ENCODE measurements around the gene UBAC2. TPM values are rescaled to one million over a fixed set of nuclear protein-coding genes. Genes with fewer than 3 reads are reported as not detected.
"Not testable (repeated sequence)": the region's sequence is repeated elsewhere in the genome, so short reads cannot be mapped to it uniquely, and the experiment has no call there.

The UBAC2 gene
- total RNA-seq, 2 donors from 2014 or later = 39.0 to 46.1 TPM

DNA sequence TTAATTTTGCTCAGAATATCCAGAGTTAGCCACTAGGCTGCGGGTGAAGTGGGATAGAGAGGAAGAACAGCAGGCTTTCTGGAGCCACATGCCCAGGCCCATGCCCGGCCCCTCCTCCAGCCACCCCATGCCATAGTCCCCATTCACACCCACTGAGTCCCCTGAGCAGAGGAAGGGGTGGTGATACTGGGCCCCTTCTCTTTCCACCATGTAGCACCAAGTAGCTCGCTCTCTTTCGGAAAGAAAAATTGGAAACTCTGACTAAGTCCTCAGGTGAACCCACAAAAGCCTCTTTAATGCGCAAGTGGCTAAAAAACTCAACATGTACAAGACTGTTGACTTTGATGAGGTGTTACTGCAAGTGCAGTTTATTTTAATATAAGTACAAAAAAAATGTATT is 183.3 kb downstream of the UBAC2 start:
- peak overlapping the region; percentile 70 for H3K4me3 Mint-ChIP-seq
- H3K4me1 Mint-ChIP-seq = peaks cover 63% of the 10 kb centered on the region
- H3K36me3 Mint-ChIP-seq (ENCODE audit: low read depth) = peaks cover 53% of the 10 kb centered on the region
- H3K27me3 Mint-ChIP-seq = no peaks in the 10 kb centered on the region
- peak; percentile 49 for ATAC-seq (replicated peaks)
- peak overlapping the region; percentile 80 for H3K27ac Mint-ChIP-seq
- H3K9me3 Mint-ChIP-seq = no peaks in the 10 kb centered on the region

DNA sequence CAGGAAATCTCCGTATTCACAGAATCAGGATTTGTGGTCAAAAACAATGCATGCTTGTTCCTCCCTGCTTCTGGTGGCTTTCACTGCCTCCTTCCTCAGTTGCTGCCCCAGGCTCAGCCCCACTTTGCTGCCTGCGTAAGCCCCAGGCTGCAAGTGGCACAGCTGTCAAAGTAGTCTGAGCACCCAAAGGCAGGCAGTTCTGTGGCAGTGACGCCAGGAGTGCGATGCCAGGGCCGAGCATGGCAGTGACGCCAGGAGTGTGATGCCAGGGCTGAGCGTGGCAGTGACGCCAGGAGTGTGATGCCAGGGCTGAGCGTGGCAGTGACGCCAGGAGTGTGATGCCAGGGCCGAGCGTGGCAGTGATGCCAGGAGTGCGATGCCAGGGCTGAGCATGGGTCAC is 183.8 kb downstream of the UBAC2 start:
- Mint-ChIP-seq H3K27me3 (no peaks in the 10 kb centered on the region), H3K36me3 (ENCODE audit: low read depth) (peaks cover 50% of the 10 kb centered on the region), H3K9me3 (no peaks in the 10 kb centered on the region), H3K27ac (peak overlapping the region; percentile 80), H3K4me1 (peaks cover 60% of the 10 kb centered on the region), H3K4me3 (peak overlapping the region; percentile 70)
- ATAC-seq (replicated peaks) = no peak

DNA sequence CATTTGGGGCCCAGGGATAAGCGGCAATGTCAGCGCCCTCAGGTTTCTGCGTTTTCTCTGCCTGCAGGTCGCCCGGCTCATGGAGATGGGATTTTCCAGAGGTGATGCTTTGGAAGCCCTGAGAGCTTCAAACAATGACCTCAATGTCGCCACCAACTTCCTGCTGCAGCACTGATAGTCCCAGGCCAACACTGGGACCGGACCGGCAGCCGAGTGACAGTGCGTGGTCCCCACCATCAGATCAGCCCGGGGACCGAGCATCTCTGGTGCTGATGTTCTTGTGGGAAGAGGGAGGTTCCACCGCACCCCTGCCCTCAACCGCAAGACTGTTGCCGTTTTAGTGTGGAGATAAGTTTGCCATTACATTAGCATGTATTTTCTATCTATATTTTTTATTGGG is 184.5 kb downstream of the UBAC2 start:
- peaks cover 43% of the 10 kb centered on the region for H3K36me3 Mint-ChIP-seq (ENCODE audit: low read depth)
- peaks cover 53% of the 10 kb centered on the region for H3K4me1 Mint-ChIP-seq
- H3K27me3 Mint-ChIP-seq = no peaks in the 10 kb centered on the region
- no peak for ATAC-seq (replicated peaks)
- H3K4me3 Mint-ChIP-seq = peak overlapping the region; percentile 70
- no peaks in the 10 kb centered on the region for H3K9me3 Mint-ChIP-seq
- no peak overlapping the region for H3K27ac Mint-ChIP-seq

GRCh38 chr13:99385940-99386339 is 185.3 kb downstream of the UBAC2 start:
- Mint-ChIP-seq H3K4me1 (peaks cover 48% of the 10 kb centered on the region), H3K36me3 (ENCODE audit: low read depth) (peaks cover 39% of the 10 kb centered on the region), H3K27me3 (no peaks in the 10 kb centered on the region), H3K27ac (no peak overlapping the region), H3K9me3 (no peaks in the 10 kb centered on the region), H3K4me3 (peak overlapping the region; percentile 70)
- no peak for ATAC-seq (replicated peaks)

- Mint-ChIP-seq H3K36me3 (ENCODE audit: low read depth) (peaks cover 34% of the 10 kb centered on the region), H3K4me1 (peaks cover 42% of the 10 kb centered on the region)
Observed at GRCh38 chr13:99386495-99386894, 185.8 kb downstream of the UBAC2 start.

DNA sequence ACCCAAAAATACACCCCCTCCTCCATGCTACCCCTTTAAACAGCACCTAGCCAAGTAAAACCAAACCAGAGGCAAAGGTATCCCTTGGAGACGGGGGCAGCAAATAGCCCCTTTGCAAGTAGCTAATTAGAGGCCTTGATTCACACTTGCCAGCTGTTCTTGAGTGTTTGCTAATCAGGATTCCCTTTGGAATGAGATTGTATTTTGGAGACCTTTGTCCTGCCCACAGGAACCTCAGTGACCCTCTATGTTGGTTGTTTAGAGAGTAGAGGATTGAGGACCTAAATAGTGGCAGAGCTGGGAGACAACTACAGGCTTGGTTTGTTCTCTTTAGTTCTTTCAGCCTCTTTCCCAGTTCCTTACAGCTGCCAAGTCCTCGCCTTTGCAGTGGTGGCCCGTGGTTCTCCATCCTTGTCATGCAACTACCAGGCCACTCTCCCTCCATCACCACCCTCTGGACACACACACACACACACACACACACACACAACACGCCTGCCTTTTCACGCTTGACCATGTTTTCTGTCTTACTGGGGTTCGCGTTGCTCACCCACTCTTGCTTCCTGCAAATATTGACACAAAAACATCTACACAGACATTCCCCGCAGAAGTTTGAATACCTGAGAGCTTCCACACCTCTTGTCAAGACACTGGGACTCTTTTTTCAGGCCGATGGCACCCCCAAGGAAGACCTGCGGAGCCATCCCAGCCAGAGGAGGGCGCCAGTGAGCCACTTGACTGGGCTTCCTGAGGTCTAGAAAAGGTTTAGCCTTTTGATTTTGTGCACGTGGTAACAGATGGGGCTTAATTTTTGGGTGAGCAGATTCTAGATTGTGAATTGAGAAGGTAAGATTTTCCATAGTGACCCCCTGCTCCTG is 186.5 kb downstream of the UBAC2 start:
- H3K4me3 Mint-ChIP-seq = peak overlapping the region; percentile 17
- peak; percentile 54 for ATAC-seq (replicated peaks)
- H3K27ac Mint-ChIP-seq = peak overlapping the region; percentile 67
- peaks cover 34% of the 10 kb centered on the region for H3K36me3 Mint-ChIP-seq (ENCODE audit: low read depth)
- no peaks in the 10 kb centered on the region for H3K27me3 Mint-ChIP-seq
- H3K9me3 Mint-ChIP-seq = no peaks in the 10 kb centered on the region
- H3K4me1 Mint-ChIP-seq = peaks cover 36% of the 10 kb centered on the region

More at GRCh38 chr13:99386495-99386894, 185.8 kb downstream of the UBAC2 start:
- Mint-ChIP-seq H3K9me3 (no peaks in the 10 kb centered on the region), H3K27ac (no peak overlapping the region), H3K27me3 (no peaks in the 10 kb centered on the region), H3K4me3 (no peak overlapping the region)
- no peak for ATAC-seq (replicated peaks)

DNA sequence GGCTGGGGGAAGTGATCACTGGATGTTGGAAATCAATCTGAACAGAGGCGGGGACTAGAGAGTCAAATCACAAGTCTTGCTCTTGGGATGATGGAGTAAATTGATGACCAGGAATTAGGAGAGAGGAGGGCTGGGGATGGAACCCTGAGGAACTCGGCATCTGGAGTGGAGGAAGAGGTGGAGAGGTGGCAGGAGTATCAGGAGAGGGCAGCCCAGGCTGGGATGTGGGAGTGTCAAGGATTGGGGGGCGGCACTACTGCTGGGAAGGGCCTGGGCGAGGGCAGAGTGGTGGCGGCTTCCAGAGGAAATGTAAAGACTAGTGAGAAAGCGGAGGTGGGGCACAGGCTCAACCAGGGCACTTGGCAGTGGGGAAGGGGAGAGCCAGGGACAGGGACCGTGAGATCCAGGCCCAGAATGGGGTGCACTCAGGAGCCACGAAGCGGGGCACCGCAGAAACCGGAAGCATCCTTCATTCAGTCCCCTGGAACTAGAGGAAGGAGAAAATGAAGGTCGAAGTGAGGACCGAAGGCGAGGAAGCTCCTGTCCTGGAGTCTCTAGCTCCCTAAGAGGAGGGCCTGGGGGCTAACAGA is 187.8 kb downstream of the UBAC2 start:
- Mint-ChIP-seq H3K36me3 (ENCODE audit: low read depth) (peaks cover 34% of the 10 kb centered on the region), H3K27ac (peak overlapping the region; percentile 12)
- ATAC-seq (replicated peaks) = no peak

GRCh38 chr13:99389094-99389493 is 188.4 kb downstream of the UBAC2 start:
- ATAC-seq (replicated peaks); H3K4me3 Mint-ChIP-seq; H3K27me3 Mint-ChIP-seq; H3K9me3 Mint-ChIP-seq: not testable (repeated sequence)
- peaks cover 30% of the 10 kb centered on the region for H3K36me3 Mint-ChIP-seq (ENCODE audit: low read depth)
- H3K4me1 Mint-ChIP-seq = peaks cover 18% of the 10 kb centered on the region
- peak overlapping the region; percentile 28 for H3K27ac Mint-ChIP-seq

More for the DNA sequence above, 187.8 kb downstream of the UBAC2 start:
- no peaks in the 10 kb centered on the region for H3K27me3 Mint-ChIP-seq
- peaks cover 23% of the 10 kb centered on the region for H3K4me1 Mint-ChIP-seq
- no peaks in the 10 kb centered on the region for H3K9me3 Mint-ChIP-seq
- H3K4me3 Mint-ChIP-seq = no peak overlapping the region

DNA sequence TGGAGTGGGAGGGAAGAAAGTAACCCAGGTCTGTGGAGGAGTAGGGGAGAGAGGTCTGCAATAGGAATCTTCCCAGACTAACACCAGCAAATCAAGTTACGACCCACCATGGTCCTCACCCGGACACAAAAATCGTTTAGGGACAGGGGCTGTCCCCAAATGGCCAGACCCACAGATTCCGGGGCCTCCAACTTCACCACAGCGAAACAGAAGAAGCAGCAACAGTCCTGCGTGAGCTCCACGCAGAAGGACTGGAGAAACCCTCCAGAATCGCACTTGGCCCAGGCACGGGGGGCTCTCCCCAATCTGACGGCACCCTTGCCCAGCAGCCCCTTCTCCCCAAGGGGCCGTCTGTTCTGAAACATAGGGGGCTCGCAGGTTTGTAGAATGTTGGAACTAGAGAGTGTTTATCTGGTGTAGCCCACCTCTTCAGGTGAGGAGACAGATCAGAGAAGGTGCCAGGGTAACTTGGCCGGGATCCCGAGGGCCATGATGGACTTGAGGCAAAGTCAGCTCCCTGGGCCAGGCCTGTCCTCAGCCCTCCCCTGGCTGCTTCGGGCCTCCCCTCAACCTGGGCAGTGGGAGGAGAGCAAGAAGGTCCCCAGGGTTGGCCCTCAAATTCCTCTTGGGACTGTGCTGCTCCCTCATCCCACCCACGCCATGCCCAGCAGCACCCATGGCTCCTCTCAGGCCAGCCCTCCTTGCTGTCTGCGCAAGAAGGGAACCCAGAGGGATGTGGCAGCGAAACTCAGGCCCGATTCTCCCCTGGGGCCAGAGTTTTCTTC is 189.1 kb downstream of the UBAC2 start:
- H3K4me1 Mint-ChIP-seq = peaks cover 19% of the 10 kb centered on the region
- no peak overlapping the region for H3K4me3 Mint-ChIP-seq
- no peak for ATAC-seq (replicated peaks)
- peak overlapping the region; percentile 28 for H3K27ac Mint-ChIP-seq
- no peaks in the 10 kb centered on the region for H3K27me3 Mint-ChIP-seq
- no peaks in the 10 kb centered on the region for H3K9me3 Mint-ChIP-seq
- peaks cover 30% of the 10 kb centered on the region for H3K36me3 Mint-ChIP-seq (ENCODE audit: low read depth)

- Mint-ChIP-seq H3K4me1 (peaks cover 22% of the 10 kb centered on the region), H3K27ac (peak overlapping the region; percentile 33), H3K9me3 (no peaks in the 10 kb centered on the region), H3K4me3 (no peak overlapping the region), H3K36me3 (ENCODE audit: low read depth) (peaks cover 21% of the 10 kb centered on the region), H3K27me3 (no peaks in the 10 kb centered on the region)
- no peak for ATAC-seq (replicated peaks)
Observed at GRCh38 chr13:99390601-99391000, 189.9 kb downstream of the UBAC2 start.

GRCh38 chr13:99391781-99392469 is 191.3 kb downstream of the UBAC2 start:
- Mint-ChIP-seq H3K36me3 (ENCODE audit: low read depth) (peaks cover 8% of the 10 kb centered on the region), H3K4me1 (peaks cover 18% of the 10 kb centered on the region), H3K4me3 (no peak overlapping the region), H3K9me3 (no peaks in the 10 kb centered on the region), H3K27me3 (no peaks in the 10 kb centered on the region), H3K27ac (no peak overlapping the region)
- no peak for ATAC-seq (replicated peaks)

GRCh38 chr13:99392470-99393135 is 191.9 kb downstream of the UBAC2 start:
- no peak for ATAC-seq (replicated peaks)
- H3K27ac Mint-ChIP-seq = no peak overlapping the region
- peaks cover 11% of the 10 kb centered on the region for H3K4me1 Mint-ChIP-seq
- no peaks in the 10 kb centered on the region for H3K9me3 Mint-ChIP-seq
- H3K4me3 Mint-ChIP-seq = no peak overlapping the region
- H3K27me3 Mint-ChIP-seq = no peaks in the 10 kb centered on the region
- H3K36me3 Mint-ChIP-seq (ENCODE audit: low read depth) = peaks cover 1% of the 10 kb centered on the region

GRCh38 chr13:99393391-99393790 is 192.7 kb downstream of the UBAC2 start:
- H3K4me3 Mint-ChIP-seq = not testable (repeated sequence)
- H3K27ac Mint-ChIP-seq = peak overlapping the region; percentile 23

More at GRCh38 chr13:99393391-99393790, 192.7 kb downstream of the UBAC2 start:
- not testable (repeated sequence) for H3K27me3 Mint-ChIP-seq; H3K36me3 Mint-ChIP-seq (ENCODE audit: low read depth); H3K4me1 Mint-ChIP-seq; H3K9me3 Mint-ChIP-seq; ATAC-seq (replicated peaks)

Data from activated T-helper 17 cell treated with anti-CD3 and anti-CD28 coated beads, Interleukin-2, amount 50 U/mL, for 72 hours (primary cell).